IMR-90 (cell line): ENCODE results near the gene ODAD2. TPM values are rescaled to one million over a fixed set of nuclear protein-coding genes. Genes with fewer than 3 reads are reported as not detected.
A peak's percentile ranks its signal among the peaks of the same experiment; 100 is the strongest.
"Not testable (repeated sequence)": the region's sequence is repeated elsewhere in the genome, so short reads cannot be mapped to it uniquely, and the experiment has no call there.

Source experiments
- ATAC-seq: fragments of 200-7000 bp; cut with Tn5 transposase; 2 replicates; pipeline ENCODE4 v1.9.1; 2020; ENCODE audit warnings: low read depth, mild to moderate bottlenecking, moderate library complexity
- BruUV-seq: library from RNA; stranded (reverse); fragments of 400-500 nt; replicated peaks from 2 replicates; lab custom pipeline; 2021; lab: Mats Ljungman, UMichigan
- CTCF ChIA-PET: fragments of 300-600 bp; formaldehyde crosslinking; extraction: SDS; loops from one replicate; lab custom pipeline; 2021; ENCODE audit warnings: antibody characterized with exemption; lab: Yijun Ruan, JAX
- POLR2A ChIA-PET: fragments of 300-600 bp; sonication (Branson Sonifier 250); formaldehyde crosslinking; loops from one replicate; lab custom pipeline; 2022; ENCODE audit warnings: antibody characterized with exemption; ENCODE audit not compliant: unreplicated experiment; lab: Charles Lee
- DNase-seq: peaks from one replicate; pipeline ENCODE4 v3.0.0; 2013
- H2AFZ ChIP-seq: replicated peaks from 2 replicates; pipeline ENCODE3; 2013; ENCODE audit warnings: low read length, mild to moderate bottlenecking; ENCODE audit not compliant: poor library complexity
- H2AK5ac ChIP-seq: 2 replicates; pipeline ENCODE4 v1.6.1; 2013; ENCODE audit warnings: low read depth, low read length, inconsistent platforms
- H2AK9ac ChIP-seq: replicated peaks from 2 replicates; pipeline ENCODE3; 2013; ENCODE audit warnings: mild to moderate bottlenecking, low read depth, low read length, moderate library complexity; ENCODE audit not compliant: poor library complexity
- H2BK120ac ChIP-seq: 2 replicates; pipeline ENCODE4 v1.6.1; 2013; ENCODE audit warnings: low read depth, low read length, inconsistent platforms
- H2BK15ac ChIP-seq: 3 replicates; pipeline ENCODE4 v1.6.1; 2013; ENCODE audit warnings: low read depth, low read length, inconsistent platforms
- H2BK20ac ChIP-seq: 2 replicates; pipeline ENCODE4 v1.6.1; 2013; ENCODE audit warnings: low read depth, mild to moderate bottlenecking, inconsistent platforms, low read length, moderate library complexity
- H2BK5ac ChIP-seq: 2 replicates; pipeline ENCODE4 v1.6.1; 2013; ENCODE audit warnings: mild to moderate bottlenecking, low read depth, low read length, inconsistent platforms; ENCODE audit not compliant: poor library complexity, severe bottlenecking
- H3K14ac ChIP-seq: replicated peaks from 2 replicates; pipeline ENCODE4 v1.6.1; 2013; ENCODE audit warnings: low read depth, low read length, inconsistent platforms
- H3K18ac ChIP-seq: 2 replicates; pipeline ENCODE4 v1.6.1; 2013; ENCODE audit warnings: low read depth, low read length, control low read depth
- H3K23ac ChIP-seq: 2 replicates; pipeline ENCODE4 v1.6.1; 2013; ENCODE audit warnings: low read depth, low read length, inconsistent platforms
- H3K27ac ChIP-seq: 2 replicates; pipeline ENCODE4 v1.5.1; 2013; ENCODE audit warnings: mild to moderate bottlenecking, control low read depth, low read length; ENCODE audit not compliant: insufficient read depth
- H3K27me3 ChIP-seq: 2 replicates; pipeline ENCODE4 v1.6.1; 2013; ENCODE audit warnings: low read length; ENCODE audit not compliant: control insufficient read depth, insufficient read depth
- H3K36me3 ChIP-seq: 2 replicates; pipeline ENCODE4 v1.6.1; 2013; ENCODE audit warnings: low read length, mixed read lengths; ENCODE audit not compliant: control insufficient read depth, insufficient read depth
- H3K4ac ChIP-seq: 2 replicates; pipeline ENCODE4 v1.6.1; 2013; ENCODE audit warnings: low read depth, low read length, inconsistent platforms
- H3K4me1 ChIP-seq: 2 replicates; pipeline ENCODE4 v1.6.1; 2013; ENCODE audit warnings: low read length, mixed read lengths; ENCODE audit not compliant: control insufficient read depth, insufficient read depth
- H3K4me2 ChIP-seq: 2 replicates; pipeline ENCODE4 v1.6.1; 2013; ENCODE audit warnings: low read depth, mild to moderate bottlenecking, control low read depth, low read length, moderate library complexity
- H3K4me3 ChIP-seq: 2 replicates; pipeline ENCODE4 v1.5.1; 2013; ENCODE audit warnings: low read depth, mild to moderate bottlenecking, control low read depth, low read length, moderate library complexity; ENCODE audit not compliant: insufficient read depth
- H3K56ac ChIP-seq: 2 replicates; pipeline ENCODE4 v1.6.1; 2013; ENCODE audit warnings: low read length, inconsistent platforms; ENCODE audit not compliant: insufficient read depth; ENCODE audit errors: extremely low read depth
- H3K79me1 ChIP-seq, 2 experiments: 2 replicates each; pipeline ENCODE4 v1.6.1; 2013; ENCODE audit warnings: low read length in 2 of 2, inconsistent platforms in 1 of 2, low read depth in 1 of 2
- H3K9ac ChIP-seq: 2 replicates; pipeline ENCODE4 v1.6.1; 2013; ENCODE audit warnings: low read depth, low read length, control low read depth
- H3K9me1 ChIP-seq: 2 replicates; pipeline ENCODE4 v1.6.1; 2013; ENCODE audit warnings: low read length, inconsistent platforms; ENCODE audit not compliant: insufficient read depth
- H3K9me3 ChIP-seq: 2 replicates; pipeline ENCODE4 v1.6.1; 2013; ENCODE audit warnings: low read length; ENCODE audit not compliant: control insufficient read depth, insufficient read depth
- H4K20me1 ChIP-seq: 2 replicates; pipeline ENCODE4 v1.6.1; 2013; ENCODE audit warnings: low read length, inconsistent platforms; ENCODE audit not compliant: insufficient read depth
- H4K5ac ChIP-seq: 2 replicates; pipeline ENCODE4 v1.6.1; 2013; ENCODE audit warnings: mild to moderate bottlenecking, low read depth, low read length, control low read depth
- H4K8ac ChIP-seq, 2 experiments: 2 replicates each; pipeline ENCODE4 v1.6.1; 2013; ENCODE audit warnings: low read depth in 2 of 2, low read length in 2 of 2, control low read depth in 1 of 2, inconsistent platforms in 1 of 2
- H4K91ac ChIP-seq: 2 replicates; pipeline ENCODE4 v1.6.1; 2013; ENCODE audit warnings: low read depth, low read length, inconsistent platforms; ENCODE audit not compliant: insufficient read depth
- WGBS, 2 experiments: methylation state at CpG; one replicate each; pipeline versions ENCODE4 v1.1.5 to v1.1.7; 2013; ENCODE audit warnings: missing lambda C conversion rate in 2 of 2; ENCODE audit not compliant: insufficient read length in 1 of 2; ENCODE audit errors: extremely low coverage in 2 of 2; 5-methylcytosine and 5-hydroxymethylcytosine counted together
- dilution Hi-C: fragments of 300-500 bp; cut with HindIII; formaldehyde crosslinking; loops from one replicate; pipeline ENCODE4 v1.14.3; 2018; ENCODE audit warnings: low sequenced_read_pairs; ENCODE audit not compliant: unreplicated experiment
- in situ Hi-C: fragments of 300-500 bp; cut with MboI; formaldehyde crosslinking; loops from 3 replicates; pipeline ENCODE4 v1.14.3; 2019; ENCODE audit warnings: low sequenced_read_pairs, inconsistent platforms, mixed read lengths
- intact Hi-C: fragments of 100-400 bp; cut with micrococcal nuclease; formaldehyde crosslinking; loops from 2 replicates; pipeline ENCODE4 v1.10.0; 2022
- polyA plus RNA-seq, 3 experiments: library from polyadenylated mRNA; depleted of rRNA; stranded (reverse); fragments of >200 nt; gene quantifications; 2 replicates each; pipeline ENCODE4 v1.2.3, GENCODE V29; 2012; ENCODE audit warnings: low replicate concordance in 1 of 3
- total RNA-seq: library from RNA; depleted of rRNA; stranded (reverse); fragments of >200 nt; gene quantifications from 2 replicates; pipeline ENCODE4 v1.2.3, GENCODE V29; 2012

Gene ODAD2
- total and polyA plus RNA-seq, 2 of the 4 experiments (the other 2 are of a cell fraction): 0.53 to 0.72 TPM

DNA sequence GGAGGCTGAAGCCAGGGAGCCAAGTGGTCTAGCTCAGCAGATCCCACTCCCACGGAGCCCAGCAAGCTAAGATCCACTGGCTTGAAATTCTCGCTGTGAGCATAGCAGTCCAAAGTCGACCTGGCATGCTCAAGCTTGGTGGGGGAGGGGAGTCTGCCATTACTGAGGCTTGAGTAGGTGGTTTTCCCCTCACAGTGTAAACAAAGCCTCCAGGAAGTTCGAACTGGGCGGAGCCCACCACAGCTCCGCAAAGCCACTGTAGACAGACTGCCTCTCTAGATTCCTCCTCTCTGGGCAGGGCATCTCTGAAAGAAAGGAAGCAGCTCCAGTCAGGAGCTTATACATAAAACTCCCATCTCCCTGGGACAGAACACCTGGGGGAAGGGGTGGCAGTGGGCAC, 99.4 kb downstream of the ODAD2 start:
- H3K9me1 ChIP-seq: not testable (repeated sequence)

More for the DNA sequence above, 99.4 kb downstream of the ODAD2 start:
- H2AK9ac ChIP-seq, H2BK5ac ChIP-seq, H2BK120ac ChIP-seq, H3K36me3 ChIP-seq, H2AFZ ChIP-seq, H2BK15ac ChIP-seq, H3K27ac ChIP-seq, H3K56ac ChIP-seq, H2BK20ac ChIP-seq, H3K9me3 ChIP-seq, H3K18ac ChIP-seq, H3K27me3 ChIP-seq, H4K8ac ChIP-seq, DNase-seq, dilution Hi-C loops, H3K79me1 ChIP-seq, H3K23ac ChIP-seq, H4K20me1 ChIP-seq, POLR2A ChIA-PET, in situ Hi-C loops, H2AK5ac ChIP-seq, CTCF ChIA-PET, H3K4ac ChIP-seq, ATAC-seq, BruUV-seq, H3K4me1 ChIP-seq, H4K91ac ChIP-seq, H3K4me3 ChIP-seq, H3K4me2 ChIP-seq, intact Hi-C loops, H3K9ac ChIP-seq: not testable (repeated sequence)
- peak overlapping the region; percentile 41; the same call in 1 of the 2 replicates for H3K14ac ChIP-seq
- no CpG with 5 or more reads among the region's 6 CpGs for WGBS, 2 experiments
- H4K5ac ChIP-seq: peak overlapping the region; percentile 40; the same call in 1 of the 2 replicates
